H9 (cell line): ENCODE measurements around the gene GALR3. TPM values are rescaled to one million over a fixed set of nuclear protein-coding genes. Genes with fewer than 3 reads are reported as not detected.
A peak's percentile ranks its signal among the peaks of the same experiment; 100 is the strongest.

Source experiments
- DNase-seq: peaks from one replicate; pipeline ENCODE4 v3.0.0-alpha.2; 2017
- H2AFZ ChIP-seq: one replicate; pipeline ENCODE4 v1.6.1; 2013; ENCODE audit warnings: mild to moderate bottlenecking, low read length, control low read depth, moderate library complexity
- H2AK5ac ChIP-seq: 2 replicates; pipeline ENCODE4 v1.6.1; 2013; ENCODE audit warnings: low read length, control low read depth, mixed read lengths; ENCODE audit not compliant: insufficient read length
- H2BK120ac ChIP-seq: one replicate; pipeline ENCODE4 v1.6.1; 2013; ENCODE audit warnings: low read depth, mild to moderate bottlenecking, low read length, control low read depth, inconsistent platforms; ENCODE audit not compliant: poor library complexity, severe bottlenecking
- H2BK12ac ChIP-seq: 2 replicates; pipeline ENCODE4 v1.6.1; 2013; ENCODE audit warnings: low read length, control low read depth, mixed read lengths, low read depth; ENCODE audit not compliant: insufficient read length
- H2BK15ac ChIP-seq: 2 replicates; pipeline ENCODE4 v1.6.1; 2013; ENCODE audit warnings: low read depth, low read length, control low read depth
- H2BK20ac ChIP-seq: one replicate; pipeline ENCODE4 v1.6.1; 2013; ENCODE audit warnings: low read depth, mild to moderate bottlenecking, low read length, control low read depth, inconsistent platforms; ENCODE audit not compliant: poor library complexity, severe bottlenecking
- H2BK5ac ChIP-seq: 2 replicates; pipeline ENCODE4 v1.6.1; 2013; ENCODE audit warnings: low read length, control low read depth, mixed read lengths; ENCODE audit not compliant: insufficient read length
- H3K14ac ChIP-seq: 2 replicates; pipeline ENCODE4 v1.6.1; 2013; ENCODE audit warnings: low read length, control low read depth; ENCODE audit not compliant: insufficient read depth
- H3K18ac ChIP-seq: 2 replicates; pipeline ENCODE4 v1.6.1; 2013; ENCODE audit warnings: low read depth, mild to moderate bottlenecking, mixed read lengths, low read length, control low read depth; ENCODE audit not compliant: insufficient read length
- H3K23ac ChIP-seq: 2 replicates; pipeline ENCODE4 v1.6.1; 2013; ENCODE audit warnings: low read length, control low read depth, mixed read lengths, low read depth; ENCODE audit not compliant: insufficient read length
- H3K23me2 ChIP-seq: 2 replicates; pipeline ENCODE4 v1.6.1; 2013; ENCODE audit warnings: low read depth, mild to moderate bottlenecking, mixed read lengths, low read length, control low read depth; ENCODE audit not compliant: insufficient read length, poor library complexity, severe bottlenecking
- H3K27ac ChIP-seq: 2 replicates; pipeline ENCODE4 v1.5.1; 2013; ENCODE audit warnings: low read length, control low read depth, mixed read lengths, low read depth; ENCODE audit not compliant: insufficient read length
- H3K27me3 ChIP-seq: 2 replicates; pipeline ENCODE4 v1.6.1; 2013; ENCODE audit warnings: low read length, control low read depth, inconsistent platforms; ENCODE audit not compliant: insufficient read depth
- H3K4ac ChIP-seq: 2 replicates; pipeline ENCODE4 v1.6.1; 2013; ENCODE audit warnings: low read depth, mild to moderate bottlenecking, control low read depth, inconsistent platforms, low read length, moderate library complexity
- H3K4me1 ChIP-seq: 2 replicates; pipeline ENCODE4 v1.6.1; 2013; ENCODE audit warnings: low read length, control low read depth, inconsistent platforms; ENCODE audit not compliant: insufficient read depth
- H3K4me2 ChIP-seq: 2 replicates; pipeline ENCODE4 v1.6.1; 2013; ENCODE audit warnings: low read length, control low read depth, mixed read lengths; ENCODE audit not compliant: insufficient read length, insufficient read depth
- H3K56ac ChIP-seq: 2 replicates; pipeline ENCODE4 v1.6.1; 2013; ENCODE audit warnings: low read depth, mild to moderate bottlenecking, mixed read lengths, low read length, control low read depth; ENCODE audit not compliant: insufficient read length
- H3K79me1 ChIP-seq: 2 replicates; pipeline ENCODE4 v1.6.1; 2013; ENCODE audit warnings: low read depth, mild to moderate bottlenecking, moderate library complexity, low read length, control low read depth, inconsistent platforms; ENCODE audit not compliant: insufficient read depth, poor library complexity, severe bottlenecking
- H3K79me2 ChIP-seq: 2 replicates; pipeline ENCODE4 v1.6.1; 2013; ENCODE audit warnings: low read length, control low read depth, inconsistent platforms; ENCODE audit not compliant: insufficient read depth
- H3K9ac ChIP-seq: 2 replicates; pipeline ENCODE4 v1.6.1; 2013; ENCODE audit warnings: low read length, control low read depth, mixed read lengths; ENCODE audit not compliant: insufficient read length; ENCODE audit errors: extremely low read depth
- H3K9me3 ChIP-seq: one replicate; pipeline ENCODE4 v1.6.1; 2013; ENCODE audit warnings: low read depth, low read length, inconsistent platforms; ENCODE audit not compliant: control insufficient read depth
- H3T11ph ChIP-seq: one replicate; pipeline ENCODE4 v1.6.1; 2013; ENCODE audit warnings: mild to moderate bottlenecking, low read length, control low read depth, inconsistent platforms
- H4K20me1 ChIP-seq: one replicate; pipeline ENCODE4 v1.6.1; 2013; ENCODE audit not compliant: control insufficient read depth, insufficient read length, insufficient read depth
- H4K5ac ChIP-seq: 2 replicates; pipeline ENCODE4 v1.6.1; 2013; ENCODE audit warnings: low read depth, mild to moderate bottlenecking, mixed read lengths, low read length, control low read depth; ENCODE audit not compliant: insufficient read length
- H4K8ac ChIP-seq: replicated peaks from 2 replicates; pipeline ENCODE4 v1.6.1; 2013; ENCODE audit warnings: low read length, control low read depth, mixed read lengths, low read depth; ENCODE audit not compliant: insufficient read length
- H4K91ac ChIP-seq: 2 replicates; pipeline ENCODE4 v1.6.1; 2013; ENCODE audit warnings: low read depth, mild to moderate bottlenecking, moderate library complexity, mixed read lengths, low read length, control low read depth; ENCODE audit not compliant: insufficient read length
- H3K27ac Mint-ChIP-seq, 3 experiments: 2 replicates in 2 of 3; 3 replicates in 1 of 3; pipeline ENCODE4 v1.8.0; 2020 to 2021; ENCODE audit warnings: mixed read lengths in 3 of 3, mild to moderate bottlenecking in 1 of 3, moderate library complexity in 1 of 3
- H3K27me3 Mint-ChIP-seq: 2 replicates; pipeline ENCODE4 v1.8.0; 2021; ENCODE audit warnings: low read depth, mild to moderate bottlenecking, moderate library complexity, mixed read lengths
- H3K36me3 Mint-ChIP-seq, 3 experiments: 2 replicates in 2 of 3; 3 replicates in 1 of 3; pipeline ENCODE4 v1.8.0; 2020 to 2021; ENCODE audit warnings: low read depth in 3 of 3, mixed read lengths in 3 of 3; ENCODE audit not compliant: insufficient read depth in 1 of 3
- H3K4me1 Mint-ChIP-seq, 2 experiments: 2 replicates each; pipeline ENCODE4 v1.8.0; 2020; ENCODE audit warnings: mixed read lengths in 2 of 2
- H3K4me3 Mint-ChIP-seq, 2 experiments: 2 replicates in 1 of 2; 3 replicates in 1 of 2; pipeline ENCODE4 v1.8.0; 2020 to 2021; ENCODE audit warnings: mild to moderate bottlenecking in 2 of 2, mixed read lengths in 2 of 2, moderate library complexity in 1 of 2
- H3K9me3 Mint-ChIP-seq, 2 experiments: 2 replicates in 1 of 2; 3 replicates in 1 of 2; pipeline ENCODE4 v1.8.0; 2020; ENCODE audit warnings: mild to moderate bottlenecking in 2 of 2, mixed read lengths in 2 of 2, moderate library complexity in 1 of 2
- WGBS: extraction: QIAGEN DNeasy Blood & Tissue Kit; methylation state at CpG from one replicate; pipeline ENCODE4 v1.1.7; 2013; ENCODE audit warnings: missing lambda C conversion rate, low lambda C conversion rate, mixed read lengths; ENCODE audit not compliant: insufficient read length; ENCODE audit errors: extremely low coverage; 5-methylcytosine and 5-hydroxymethylcytosine counted together
- microRNA-seq: library from miRNA; unstranded; fragments of <30 nt; microRNA quantifications from one replicate; pipeline ENCODE4, GENCODE V29; 2020; ENCODE audit warnings: borderline microRNAs expressed
- total RNA-seq: library from RNA; stranded (reverse); gene quantifications from 2 replicates; pipeline ENCODE4 v1.2.1, GENCODE V29; 2021
- TF ChIP-seq, protein P1 (sequence below): fragments of 200-600 bp; sonication (generic); conservative IDR thresholded peaks from 3 replicates; pipeline ENCODE4 v1.8.0; 2021; ENCODE audit warnings: antibody characterized with exemption, mild to moderate bottlenecking

Gene GALR3
- total RNA-seq, 1 experiment from 2014 or later, result 0.59 TPM

DNA sequence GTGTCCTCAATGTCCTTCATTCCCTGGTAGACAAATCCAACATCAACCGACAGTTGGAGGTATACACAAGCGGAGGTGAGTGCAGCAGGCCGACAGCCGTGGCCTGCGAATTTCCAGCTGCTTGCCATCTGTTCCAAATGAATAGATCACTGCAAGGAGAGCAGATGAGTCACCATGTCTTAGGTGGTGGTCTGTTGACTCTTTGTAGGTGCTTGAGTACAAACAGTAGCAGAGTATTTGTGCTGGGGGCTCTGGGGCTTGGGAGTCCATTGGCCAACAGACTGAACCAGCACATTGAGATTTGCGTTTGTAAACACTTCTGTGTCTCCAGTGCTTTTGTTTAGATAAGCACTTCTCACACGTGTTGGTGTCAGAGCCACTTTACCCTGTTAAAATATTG, 47.1 kb downstream of the GALR3 start:
- no CpG with 5 or more reads among the region's 7 CpGs for WGBS
- no peaks in the 10 kb centered on the region for H4K20me1 ChIP-seq
- H2BK15ac ChIP-seq, result no peak overlapping the region
- no peak overlapping the region for H2BK20ac ChIP-seq
- no peak overlapping the region for H2BK120ac ChIP-seq
- TF ChIP-seq, protein P1, sequence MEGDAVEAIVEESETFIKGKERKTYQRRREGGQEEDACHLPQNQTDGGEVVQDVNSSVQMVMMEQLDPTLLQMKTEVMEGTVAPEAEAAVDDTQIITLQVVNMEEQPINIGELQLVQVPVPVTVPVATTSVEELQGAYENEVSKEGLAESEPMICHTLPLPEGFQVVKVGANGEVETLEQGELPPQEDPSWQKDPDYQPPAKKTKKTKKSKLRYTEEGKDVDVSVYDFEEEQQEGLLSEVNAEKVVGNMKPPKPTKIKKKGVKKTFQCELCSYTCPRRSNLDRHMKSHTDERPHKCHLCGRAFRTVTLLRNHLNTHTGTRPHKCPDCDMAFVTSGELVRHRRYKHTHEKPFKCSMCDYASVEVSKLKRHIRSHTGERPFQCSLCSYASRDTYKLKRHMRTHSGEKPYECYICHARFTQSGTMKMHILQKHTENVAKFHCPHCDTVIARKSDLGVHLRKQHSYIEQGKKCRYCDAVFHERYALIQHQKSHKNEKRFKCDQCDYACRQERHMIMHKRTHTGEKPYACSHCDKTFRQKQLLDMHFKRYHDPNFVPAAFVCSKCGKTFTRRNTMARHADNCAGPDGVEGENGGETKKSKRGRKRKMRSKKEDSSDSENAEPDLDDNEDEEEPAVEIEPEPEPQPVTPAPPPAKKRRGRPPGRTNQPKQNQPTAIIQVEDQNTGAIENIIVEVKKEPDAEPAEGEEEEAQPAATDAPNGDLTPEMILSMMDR, result no peak
- H3K9ac ChIP-seq, result no peak overlapping the region
- DNase-seq, result no peak
- Mint-ChIP-seq H3K4me3 (no peak overlapping the region), H3K27me3 (no peaks in the 10 kb centered on the region), H3K9me3 (no peaks in the 10 kb centered on the region), H3K27ac (peak overlapping the region in 1 of 3 experiments; percentile 14; a peak in 1 of 7 replicates), H3K4me1 (no peaks in the 10 kb centered on the region), H3K36me3 (peaks cover 58 to 91% (median 82%) of the 10 kb centered on the region in 3 experiments; a peak in 6 of 7 replicates)
- H4K8ac ChIP-seq, result no peak overlapping the region
- no peak overlapping the region for H4K5ac ChIP-seq
- no peak overlapping the region for H3K23ac ChIP-seq
- no peak overlapping the region for H3K4me2 ChIP-seq
- peaks cover 3% of the 10 kb centered on the region for H3K79me1 ChIP-seq
- H3K27me3 ChIP-seq, result no peaks in the 10 kb centered on the region
- no peak overlapping the region for H2AK5ac ChIP-seq
- no peaks in the 10 kb centered on the region for H3K4me1 ChIP-seq
- H4K91ac ChIP-seq, result no peak overlapping the region
- no peak overlapping the region for H3K14ac ChIP-seq
- H2BK12ac ChIP-seq, result no peak overlapping the region
- no peak overlapping the region for H3K18ac ChIP-seq
- no peak overlapping the region for H2BK5ac ChIP-seq
- H3K9me3 ChIP-seq, result no peaks in the 10 kb centered on the region
- no peak overlapping the region for H3K4ac ChIP-seq
- no peak overlapping the region for H2AFZ ChIP-seq
- H3K79me2 ChIP-seq, result no peaks in the 10 kb centered on the region; the same call in 1 of the 2 replicates
- H3K23me2 ChIP-seq, result no peaks in the 10 kb centered on the region
- no peak overlapping the region for H3K56ac ChIP-seq
- H3K27ac ChIP-seq, result no peak overlapping the region
- no peak overlapping the region for H3T11ph ChIP-seq

Small RNA genes within 50 kb of the gene (microRNA-seq; reads per million reads assigned to microRNA genes)
- gene MIR659, result not detected

Other genes with a start within 250 kb of the GALR3 start
- not detected in 2 replicates for gene LGALS2, start 243.3 kb upstream of the GALR3 start, total RNA-seq
- gene GGA1, start 214.5 kb upstream of the GALR3 start, total RNA-seq, result 56.0 and 61.7 TPM in 2 replicates
- gene SH3BP1, start 183.7 kb upstream of the GALR3 start, total RNA-seq, result 33.6 and 35.1 TPM in 2 replicates
- gene PDXP, start 164.7 kb upstream of the GALR3 start, total RNA-seq, result 38.9 and 41.0 TPM in 2 replicates
- gene LGALS1, start 147.7 kb upstream of the GALR3 start, total RNA-seq, result 32.8 and 33.6 TPM in 2 replicates
- gene NOL12, start 137.0 kb upstream of the GALR3 start, total RNA-seq, result 30.4 and 35.4 TPM in 2 replicates
- gene TRIOBP, start 126.3 kb upstream of the GALR3 start, total RNA-seq, result 50.8 and 52.7 TPM in 2 replicates
- 26.9 and 28.8 TPM in 2 replicates for gene GCAT, start 15.4 kb upstream of the GALR3 start, total RNA-seq
- 14.4 and 15.3 TPM in 2 replicates for gene ANKRD54, start 21.0 kb downstream of the GALR3 start, total RNA-seq
- gene EIF3L, start 26.0 kb downstream of the GALR3 start, total RNA-seq, result 736 and 739 TPM in 2 replicates
- 33.3 and 33.8 TPM in 2 replicates for gene MICALL1, start 82.9 kb downstream of the GALR3 start, total RNA-seq
- gene C22orf23, start 130.2 kb downstream of the GALR3 start, total RNA-seq, result 0.55 and 0.57 TPM in 2 replicates
- 141 and 147 TPM in 2 replicates for gene POLR2F, start 130.3 kb downstream of the GALR3 start, total RNA-seq
- 2.1 and 2.4 TPM in 2 replicates for gene SOX10, start 161.2 kb downstream of the GALR3 start, total RNA-seq
- 34.9 and 35.7 TPM in 2 replicates for gene PICK1, start 234.0 kb downstream of the GALR3 start, total RNA-seq